GM12878 (cell line): ENCODE results near the gene LRRC59. TPM values are rescaled to one million over a fixed set of nuclear protein-coding genes. Genes with fewer than 3 reads are reported as not detected.

Experiments
- ATAC-seq: fragments of 200-7000 bp; cut with Tn5 transposase; 3 replicates; pipeline ENCODE4 v1.9.1; 2020; ENCODE audit warnings: mild to moderate bottlenecking, moderate library complexity
- BruUV-seq: library from RNA; stranded (reverse); fragments of 400-500 nt; replicated peaks from 2 replicates; lab custom pipeline; 2021; lab: Mats Ljungman, UMichigan
- CTCF ChIA-PET: fragments of 300-600 bp; sonication (Branson Sonifier 250); formaldehyde crosslinking; extraction: SDS; loops from one replicate; lab custom pipeline; 2021; ENCODE audit warnings: inconsistent platforms; lab: Yijun Ruan, JAX
- POLR2A ChIA-PET: fragments of 350-600 bp; formaldehyde crosslinking; extraction: SDS; loops from one replicate; lab custom pipeline; 2021; ENCODE audit warnings: inconsistent platforms; lab: Charles Lee
- RAD21 ChIA-PET: fragments of 300-600 bp; sonication (Branson Sonifier 250); formaldehyde crosslinking; loops from one replicate; lab custom pipeline; 2023; ENCODE audit warnings: antibody characterized with exemption; ENCODE audit not compliant: unreplicated experiment; lab: Charles Lee
- SMC1A ChIA-PET: fragments of 300-600 bp; sonication (Branson Sonifier 250); formaldehyde crosslinking; loops from one replicate; lab custom pipeline; 2023; ENCODE audit not compliant: unreplicated experiment, uncharacterized antibody; lab: Charles Lee
- DNase-seq: peaks from one replicate; pipeline ENCODE4 v3.0.0-alpha.2; 2011; ENCODE audit warnings: low read depth, low spot score
- FAIRE-seq: peaks from 3 replicates; lab custom pipeline; 2011; peaks lifted over from hg19 to GRCh38; lab: Jason Lieb, UNC
- H2AFZ ChIP-seq: 2 replicates; pipeline ENCODE4 v1.6.0; 2011; ENCODE audit warnings: low read depth, low read length, control low read depth; ENCODE audit not compliant: control insufficient read depth
- H3K27ac ChIP-seq: 2 replicates; pipeline ENCODE4 v1.5.1; 2011; ENCODE audit warnings: control low read depth; ENCODE audit not compliant: control insufficient read depth, insufficient read depth
- H3K27me3 ChIP-seq, 2 experiments: replicated peaks in 1 of 2; 2 replicates each; pipeline versions ENCODE4 v1.6.0 to v1.6.1; 2011; ENCODE audit warnings: low read length in 1 of 2; ENCODE audit not compliant: control insufficient read depth in 2 of 2, insufficient read depth in 2 of 2
- H3K36me3 ChIP-seq, 2 experiments: 2 replicates each; pipeline ENCODE4 v1.5.1; 2011; ENCODE audit warnings: low read length in 1 of 2; ENCODE audit not compliant: control insufficient read depth in 2 of 2, insufficient read depth in 2 of 2
- H3K4me1 ChIP-seq: 2 replicates; pipeline ENCODE4 v1.6.1; 2011; ENCODE audit warnings: mild to moderate bottlenecking, low read length, moderate library complexity, mixed read lengths; ENCODE audit not compliant: control insufficient read depth, insufficient read depth
- H3K4me2 ChIP-seq: 2 replicates; pipeline ENCODE4 v1.6.0; 2011; ENCODE audit warnings: control low read depth; ENCODE audit not compliant: control insufficient read depth, insufficient read depth
- H3K4me3 ChIP-seq: fragments of 200-600 bp; sonication (generic); 2 replicates; pipeline ENCODE4 v1.5.1; 2016
- H3K79me2 ChIP-seq: 2 replicates; pipeline ENCODE4 v1.6.0; 2011; ENCODE audit warnings: low read length; ENCODE audit not compliant: control insufficient read depth, insufficient read depth
- H3K9ac ChIP-seq: 2 replicates; pipeline ENCODE4 v1.8.0; 2011; ENCODE audit warnings: low read length, control low read depth, mixed read lengths; ENCODE audit not compliant: control insufficient read depth, insufficient read depth
- H3K9me3 ChIP-seq: replicated peaks from 3 replicates; pipeline ENCODE4 v1.5.1; 2011; ENCODE audit warnings: mild to moderate bottlenecking, low read length; ENCODE audit not compliant: control insufficient read depth, insufficient read depth
- H4K20me1 ChIP-seq: 2 replicates; pipeline ENCODE4 v1.6.0; 2011; ENCODE audit not compliant: control insufficient read depth, insufficient read depth
- CEBPB ChIP-seq, 2 experiments: fragments of 150-350 bp in 1 of 2; IDR thresholded peaks; 2 replicates each; pipeline ENCODE4 v1.6.1; 2012 to 2014; ENCODE audit warnings: low read depth in 2 of 2, low read length in 2 of 2, borderline replicate concordance in 1 of 2, inconsistent platforms in 1 of 2
- GABPA ChIP-seq: IDR thresholded peaks from 2 replicates; pipeline ENCODE4 v1.6.1; 2014; ENCODE audit warnings: antibody characterized with exemption, low read depth, mild to moderate bottlenecking, inconsistent platforms
- HDAC2 ChIP-seq: fragments of 200-600 bp; sonication (generic); IDR thresholded peaks from 2 replicates; pipeline ENCODE4 v1.6.1; 2017
- HDGF ChIP-seq: fragments of 450-650 bp; IDR thresholded peaks from 2 replicates; pipeline ENCODE4 v1.6.1; 2016; ENCODE audit warnings: antibody characterized with exemption
- KDM1A ChIP-seq: fragments of 200-600 bp; sonication (generic); IDR thresholded peaks from 2 replicates; pipeline ENCODE4 v1.6.1; 2016; ENCODE audit warnings: borderline replicate concordance
- PML ChIP-seq: IDR thresholded peaks from 2 replicates; pipeline ENCODE4 v1.6.1; 2012; ENCODE audit warnings: low read length, inconsistent platforms
- POLR2A ChIP-seq: IDR thresholded peaks from 2 replicates; pipeline ENCODE4 v1.6.1; 2011; ENCODE audit warnings: low read depth, mild to moderate bottlenecking, low read length
- RBBP5 ChIP-seq: fragments of 200-600 bp; sonication (generic); conservative IDR thresholded peaks from 2 replicates; pipeline ENCODE4 v1.6.1; 2016
- SIN3A ChIP-seq: IDR thresholded peaks from 2 replicates; pipeline ENCODE4 v1.6.1; 2012; ENCODE audit warnings: low read depth, low read length, improper control_type of control experiment
- SKIL ChIP-seq: fragments of 450-650 bp; IDR thresholded peaks from 2 replicates; pipeline ENCODE4 v1.6.1; 2017; ENCODE audit warnings: mild to moderate bottlenecking, low read depth, inconsistent platforms; ENCODE audit not compliant: poor library complexity, severe bottlenecking
- SMARCA5 ChIP-seq: fragments of 450-650 bp; IDR thresholded peaks from 2 replicates; pipeline ENCODE4 v1.6.1; 2017; ENCODE audit warnings: mild to moderate bottlenecking
- SRF ChIP-seq, 2 experiments: IDR thresholded peaks; 2 replicates each; pipeline ENCODE4 v1.6.1; 2011; ENCODE audit warnings: low read depth in 2 of 2, low read length in 2 of 2, mild to moderate bottlenecking in 1 of 2, moderate library complexity in 1 of 2
- YBX1 ChIP-seq: fragments of 450-650 bp; IDR thresholded peaks from 2 replicates; pipeline ENCODE4 v1.6.1; 2016; ENCODE audit warnings: antibody characterized with exemption
- WGBS: methylation state at CpG from one replicate; pipeline ENCODE4 v1.1.6; 2016; ENCODE audit warnings: low lambda C conversion rate; ENCODE audit not compliant: insufficient replicate concordance, insufficient coverage; ENCODE audit errors: missing lambda C conversion rate; 5-methylcytosine and 5-hydroxymethylcytosine counted together
- in situ Hi-C: fragments of 300-500 bp; cut with MboI; formaldehyde crosslinking; loops from 9 replicates; pipeline ENCODE4 v1.14.3; 2018; ENCODE audit warnings: mixed read lengths
- intact Hi-C: fragments of 100-400 bp; cut with micrococcal nuclease; formaldehyde crosslinking; loops from one replicate; pipeline ENCODE4 v1.14.2; 2022; ENCODE audit not compliant: unreplicated experiment
- polyA plus RNA-seq, 11 experiments: library from polyadenylated mRNA; depleted of rRNA in 4 of 11; unstranded in 6 of 11; stranded (reverse) in 5 of 11; fragments of >200 nt; fragmentation: Nextera tagmentation in 4 of 11; fragmentation: Illumina TruSeq in 1 of 11; extraction: Ambion mirVana in 4 of 11; extraction: Trizol in 1 of 11; gene quantifications; 1 replicate in 1 of 11; 2 replicates in 10 of 11; pipeline versions ENCODE4 v1.2.1 to v1.2.3, GENCODE V29; 2011 to 2016; ENCODE audit warnings: inconsistent platforms in 2 of 11, missing spikeins in 2 of 11, low read depth in 1 of 11
- total RNA-seq, 4 experiments: library from RNA; depleted of rRNA in 3 of 4; stranded (reverse); fragments of >200 nt in 3 of 4; fragmentation: Illumina TruSeq in 1 of 4; extraction: Trizol in 1 of 4; gene quantifications; 2 replicates each; pipeline versions ENCODE4 v1.2.1 to v1.2.3, GENCODE V29; 2013 to 2021

Gene LRRC59
- total and polyA plus RNA-seq, 10 of the 15 experiments (the other 5 are each of a cell fraction or from before 2014, with no cell fraction given): 8.8 to 82.2 (median 63.0) TPM

GRCh38 chr17:50382931-50383330, 14.4 kb downstream of the LRRC59 start:
- H3K9me3 ChIP-seq: no peaks in the 10 kb centered on the region
- intact Hi-C loops: no loop called here
- no peak overlapping the region for H3K27ac ChIP-seq
- no peak for DNase-seq
- POLR2A ChIA-PET: interaction anchor here (0.6 kb wide), 1 partner anchor 83 kb away, joined by 4 read pairs; no protein-coding TSS in a partner anchor
- no peak for ATAC-seq
- WGBS: 88% methylated on average over 12 of the region's 12 CpGs
- in situ Hi-C loops: no loop called here
- no peaks in the 10 kb centered on the region for H3K79me2 ChIP-seq
- peaks cover 36 to 42% of the 10 kb centered on the region in 2 experiments for H3K36me3 ChIP-seq
- RAD21 ChIA-PET: no interaction called here
- no peak for FAIRE-seq
- SMC1A ChIA-PET: no interaction called here
- no peak overlapping the region for H3K9ac ChIP-seq
- no peaks in the 10 kb centered on the region for H4K20me1 ChIP-seq
- H3K4me2 ChIP-seq: no peak overlapping the region
- no TSS peak for BruUV-seq
- CTCF ChIA-PET: interaction anchor here (3.8 kb wide), 1 partner anchor 14 kb away, joined by 25 read pairs; the partner anchor contains the start of gene LRRC59
- TF ChIP-seq SKIL (no peak), CEBPB (IDR thresholded peaks at IDR 0.05; ENCODE audit: borderline replicate concordance in 1 of 2, low read depth in 2 of 2, low read length in 2 of 2) (no peak), POLR2A (peak; percentile 45)
- H2AFZ ChIP-seq: no peak overlapping the region
- no peak overlapping the region for H3K4me3 ChIP-seq
- H3K4me1 ChIP-seq: no peaks in the 10 kb centered on the region
- H3K27me3 ChIP-seq: no peaks in the 10 kb centered on the region

GRCh38 chr17:50381920-50382319, 15.4 kb downstream of the LRRC59 start:
- ATAC-seq (no peak), DNase-seq (no peak), FAIRE-seq (no peak)
- H4K20me1 ChIP-seq: no peaks in the 10 kb centered on the region
- intact Hi-C loops: no loop called here
- no peaks in the 10 kb centered on the region for H3K79me2 ChIP-seq
- H3K4me2 ChIP-seq: no peak overlapping the region
- no peaks in the 10 kb centered on the region for H3K4me1 ChIP-seq
- in situ Hi-C loops: no loop called here
- no peak overlapping the region for H3K27ac ChIP-seq
- WGBS: 97% methylated on average over 3 of the region's 3 CpGs
- no peak overlapping the region for H3K4me3 ChIP-seq
- H2AFZ ChIP-seq: no peak overlapping the region
- no peak overlapping the region for H3K9ac ChIP-seq
- no peaks in the 10 kb centered on the region for H3K27me3 ChIP-seq
- ChIA-PET CTCF (interaction anchor here (0.7 to 3.8 kb wide), 5 partner anchors 8 to 40 kb away, joined by 3 to 25 read pairs (median 4); partner anchors contain the start of gene LRRC59), SMC1A (interaction anchor here (1.1 to 1.9 kb wide), 3 partner anchors 10 to 13 kb away, joined by 3 to 11 read pairs (median 5); no protein-coding TSS in a partner anchor), RAD21 (interaction anchor here (1.0 to 1.7 kb wide), 3 partner anchors 13 to 20 kb away, joined by 3 to 4 read pairs (median 4); no protein-coding TSS in a partner anchor), POLR2A (interaction anchor here (0.9 kb wide), 1 partner anchor 13 kb away, joined by 3 read pairs; no protein-coding TSS in a partner anchor)
- BruUV-seq: TSS peak; percentile 49
- H3K36me3 ChIP-seq: peaks cover 32 to 37% of the 10 kb centered on the region in 2 experiments
- TF ChIP-seq HDGF: no peak
- no peak for TF ChIP-seq PML
- no peak for TF ChIP-seq SIN3A
- TF ChIP-seq SRF (IDR thresholded peaks at IDR 0.05; ENCODE audit: low read depth in 2 of 2, low read length in 2 of 2): no peak
- no peak for TF ChIP-seq SMARCA5
- TF ChIP-seq KDM1A: no peak
- no peak for TF ChIP-seq HDAC2
- no peak for TF ChIP-seq YBX1
- TF ChIP-seq GABPA: no peak
- no peak for TF ChIP-seq RBBP5
- H3K9me3 ChIP-seq: no peaks in the 10 kb centered on the region
